ENCODE data around the gene MACROH2A2. TPM values are rescaled to one million over a fixed set of nuclear protein-coding genes. Genes with fewer than 3 reads are reported as not detected.
A peak's percentile ranks its signal among the peaks of the same experiment; 100 is the strongest.
"Not testable (repeated sequence)": the region's sequence is repeated elsewhere in the genome, so short reads cannot be mapped to it uniquely, and the experiment has no call there.

The MACROH2A2 gene
- polyA plus RNA-seq, 3 donors from 2014 or later, result 0.57 to 1.1 TPM; not detected in 1

DNA sequence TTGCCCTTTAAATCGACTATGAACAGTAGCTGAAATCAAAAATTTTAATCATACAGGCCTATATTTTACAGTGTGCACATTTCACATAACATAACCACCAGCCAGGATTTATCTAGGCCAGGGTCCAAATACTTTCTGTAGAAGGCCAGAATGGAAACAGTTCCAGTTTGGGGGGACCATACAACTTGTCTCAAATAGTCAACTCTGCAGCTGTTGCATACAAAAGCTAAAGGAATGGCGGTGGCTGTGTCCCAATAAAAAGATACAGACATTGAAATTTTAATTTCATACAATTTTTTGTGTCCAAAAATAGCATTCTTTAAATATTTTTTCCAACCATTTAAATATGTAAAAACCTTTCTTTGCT lies 94.6 kb downstream of the MACROH2A2 start:
- Mint-ChIP-seq H3K9me3 (no peaks in the 10 kb centered on the region), H3K4me1 (peaks cover 33 to 34% of the 10 kb centered on the region in 2 donors), H3K36me3 (peaks cover 8 to 15% (median 15%) of the 10 kb centered on the region in 3 donors), H3K27ac (peak overlapping the region; percentile 79 to 98 (median 96)), H3K4me3 (peak overlapping the region; percentile 86 to 95 (median 90)), H3K27me3 (ENCODE audit: low read depth in 3 of 3) (peaks cover 4 to 10% (median 7%) of the 10 kb centered on the region in 3 donors)
- no peak for DNase-seq

- Mint-ChIP-seq H3K36me3 (peaks cover 16 to 28% (median 18%) of the 10 kb centered on the region in 3 donors), H3K27ac (peak overlapping the region in 3 of 6 donors; percentile 36 to 62 (median 55)), H3K27me3 (ENCODE audit: low read depth in 3 of 3) (peaks cover 4 to 10% (median 5%) of the 10 kb centered on the region in 3 donors), H3K4me3 (no peak overlapping the region), H3K4me1 (peaks cover 26 to 43% of the 10 kb centered on the region in 2 donors), H3K9me3 (no peaks in the 10 kb centered on the region)
- no peak for DNase-seq
These were observed 95.9 kb downstream of the MACROH2A2 start for GRCh38 chr10:70148516-70148915.

GRCh38 chr10:70155255-70155838 lies 102.7 kb downstream of the MACROH2A2 start:
- Mint-ChIP-seq H3K4me1 (peaks cover 17 to 32% of the 10 kb centered on the region in 2 donors), H3K27ac (peak overlapping the region in 1 of 6 donors; percentile 1), H3K27me3 (ENCODE audit: low read depth in 3 of 3) (peaks cover 0 to 3% (median 3%) of the 10 kb centered on the region in 3 donors), H3K36me3 (peaks cover 34 to 72% (median 37%) of the 10 kb centered on the region in 3 donors), H3K4me3 (no peak overlapping the region), H3K9me3 (no peaks in the 10 kb centered on the region)
- DNase-seq, result no peak

GRCh38 chr10:70158113-70158512 lies 105.5 kb downstream of the MACROH2A2 start:
- Mint-ChIP-seq H3K27ac (no peak overlapping the region), H3K36me3 (peaks cover 24 to 57% (median 26%) of the 10 kb centered on the region in 3 donors), H3K27me3 (ENCODE audit: low read depth in 3 of 3) (peaks cover 2 to 5% (median 3%) of the 10 kb centered on the region in 3 donors), H3K9me3 (no peaks in the 10 kb centered on the region), H3K4me3 (no peak overlapping the region), H3K4me1 (peaks cover 36 to 55% of the 10 kb centered on the region in 2 donors)
- no peak for DNase-seq

GRCh38 chr10:70159366-70159765 lies 106.7 kb downstream of the MACROH2A2 start:
- H3K27me3 Mint-ChIP-seq (ENCODE audit: low read depth in 3 of 3); H3K4me3 Mint-ChIP-seq; DNase-seq; H3K9me3 Mint-ChIP-seq: not testable (repeated sequence)
- H3K4me1 Mint-ChIP-seq, result peaks cover 48 to 58% of the 10 kb centered on the region in 2 donors
- H3K27ac Mint-ChIP-seq, result peak overlapping the region in 1 of 6 donors; percentile 39
- peaks cover 21 to 50% (median 25%) of the 10 kb centered on the region in 3 donors for H3K36me3 Mint-ChIP-seq

- peaks cover 3 to 8% (median 6%) of the 10 kb centered on the region in 3 donors for H3K27me3 Mint-ChIP-seq (ENCODE audit: low read depth in 3 of 3)
- peak overlapping the region in 1 of 5 donors; percentile 29 for H3K4me3 Mint-ChIP-seq
- peaks cover 54 to 69% of the 10 kb centered on the region in 2 donors for H3K4me1 Mint-ChIP-seq
- peak overlapping the region in 3 of 6 donors; percentile 21 to 92 (median 67) for H3K27ac Mint-ChIP-seq
- no peak for DNase-seq
- peaks cover 16 to 39% (median 17%) of the 10 kb centered on the region in 3 donors for H3K36me3 Mint-ChIP-seq
- no peaks in the 10 kb centered on the region for H3K9me3 Mint-ChIP-seq
These were observed 108.2 kb downstream of the MACROH2A2 start for GRCh38 chr10:70160798-70161197.

Other genes with a start within 250 kb of the MACROH2A2 start
- gene AIFM2, start 80.0 kb downstream of the MACROH2A2 start, polyA plus RNA-seq, result 1 to 10 TPM; 1.4 to 2.6 (median 2.1) TPM
- 10 to 100 TPM; 16.6 to 20.0 (median 18.3) TPM for gene TYSND1, start 93.9 kb downstream of the MACROH2A2 start, polyA plus RNA-seq
- 10 to 100 TPM; 50.4 to 77.1 (median 71.2) TPM for gene SAR1A, start 117.7 kb downstream of the MACROH2A2 start, polyA plus RNA-seq
- 100 to 1,000 TPM in 1 of 3 donors, 10 to 100 TPM in 2; 48.2 to 126 (median 77.8) TPM for gene PPA1, start 180.6 kb downstream of the MACROH2A2 start, polyA plus RNA-seq
- gene NPFFR1, start 231.2 kb downstream of the MACROH2A2 start, polyA plus RNA-seq, result not detected